NCI-H1105 (cell line): ENCODE results near the gene NOD1.
"Not testable (repeated sequence)": the region's sequence is repeated elsewhere in the genome, so short reads cannot be mapped to it uniquely, and the experiment has no call there.

ENCODE experiments used
- DNase-seq: peaks from one replicate; lab custom pipeline; 2025; lab: John Stamatoyannopoulos, UW

NOD1 gene

DNA sequence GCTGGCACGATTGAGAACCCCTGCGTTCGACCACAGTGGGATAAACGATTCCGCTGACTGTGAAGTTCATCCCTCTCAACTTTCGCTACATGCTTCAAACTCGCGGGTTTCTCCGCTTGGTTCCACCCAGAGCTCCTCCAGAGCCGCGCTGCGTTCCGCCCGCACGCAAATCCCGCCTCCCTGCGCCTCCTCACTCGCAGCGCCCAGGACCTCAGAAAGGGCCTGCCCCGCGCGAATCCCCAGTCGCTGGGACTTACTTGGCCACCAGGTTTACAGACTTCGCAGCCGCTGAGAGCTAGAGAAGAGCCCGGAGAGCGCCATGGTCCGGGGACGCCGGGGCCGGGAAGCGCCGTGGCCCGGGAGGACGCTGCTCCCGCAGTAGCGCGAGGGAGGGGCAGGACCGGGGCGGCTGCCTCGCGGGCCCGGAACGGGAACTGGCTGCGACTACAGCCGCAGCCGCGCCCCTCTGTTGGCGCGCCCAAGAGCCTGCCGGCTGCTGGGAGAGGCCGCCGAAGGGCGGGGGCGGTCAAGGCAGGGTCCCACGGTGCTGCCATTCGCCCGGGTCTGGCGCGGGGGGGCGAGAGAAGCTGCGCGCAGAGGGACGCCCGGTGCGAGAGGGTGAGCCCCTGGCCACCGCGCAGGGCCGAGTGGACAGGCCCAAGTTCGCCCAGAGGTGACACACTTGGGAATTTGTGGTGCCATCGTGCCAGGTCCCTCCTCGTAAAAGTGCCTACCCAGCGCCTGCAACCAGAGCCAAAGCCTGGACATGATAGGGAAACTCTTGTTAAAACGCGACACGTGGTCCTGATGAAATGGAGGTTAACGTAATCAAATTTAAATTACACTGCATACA lies at the start of gene NOD1:
TSS of gene NOD1 (minus strand) at position 436 of the 853 bp plus-strand sequence. CDS start 21,863 bp downstream, outside the sequence.
- peak; percentile 73 for DNase-seq

DNA sequence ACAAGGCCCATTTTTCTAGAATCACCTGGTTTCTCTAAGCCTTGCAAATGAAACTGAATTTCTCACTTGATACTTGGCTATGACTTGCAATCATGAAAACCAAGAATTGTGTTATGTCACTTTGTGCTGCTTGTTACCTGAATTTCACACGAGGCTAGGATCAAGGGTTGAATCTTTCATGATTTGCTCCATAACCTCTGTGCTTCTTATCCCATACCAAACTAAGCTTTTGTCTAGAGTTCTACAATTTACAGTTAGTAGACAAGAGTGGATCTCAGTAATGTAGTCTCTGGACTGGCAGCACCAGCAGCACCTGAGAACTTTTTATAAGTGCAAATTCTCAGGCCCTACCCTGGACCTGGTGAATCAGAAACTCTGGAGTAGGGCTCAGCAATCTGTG lies 48.7 kb upstream of the NOD1 start:
- DNase-seq: not testable (repeated sequence)

- no peak for DNase-seq
These were observed 47.6 kb upstream of the NOD1 start for GRCh38 chr7:30526163-30526562.

- no peak for DNase-seq
These were observed 46.8 kb upstream of the NOD1 start for GRCh38 chr7:30525429-30525828.

DNA sequence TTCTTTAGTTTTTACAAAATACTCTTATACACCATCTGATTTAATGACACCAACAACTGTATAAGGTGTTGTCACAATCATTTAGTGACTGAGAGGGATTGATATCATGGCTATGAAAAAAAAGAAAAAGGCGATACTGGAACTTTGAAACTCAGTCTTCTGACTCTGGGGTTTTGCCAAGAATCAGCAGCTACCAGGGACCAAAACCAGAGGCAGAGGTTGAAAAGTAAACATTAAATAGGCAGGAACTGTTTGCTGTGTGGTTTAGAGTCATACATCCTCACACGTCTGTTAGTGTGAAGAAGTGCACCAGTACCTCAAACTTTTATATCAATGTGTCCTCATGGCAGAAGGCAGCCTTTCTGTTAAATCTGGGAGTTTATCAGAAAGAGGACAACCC lies 46.0 kb upstream of the NOD1 start:
- DNase-seq: no peak

DNA sequence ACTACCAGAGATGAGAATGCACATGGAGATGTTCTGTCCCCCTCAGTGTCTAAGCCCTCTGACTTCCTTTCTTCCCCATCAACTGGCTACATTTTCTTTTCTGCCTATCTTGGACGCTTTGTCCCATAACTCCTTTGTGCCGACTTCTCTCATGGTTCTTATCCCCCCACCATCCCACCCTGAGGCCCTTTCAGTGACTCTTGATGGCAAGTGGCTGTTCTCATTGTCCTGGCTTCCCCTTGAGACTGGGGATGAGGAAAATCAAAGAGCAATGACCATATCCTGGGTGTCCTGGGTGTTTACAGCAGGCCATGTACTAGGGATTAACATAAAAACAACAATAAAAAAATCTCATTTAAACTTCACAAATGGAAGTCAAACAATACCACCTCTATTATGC lies 44.9 kb upstream of the NOD1 start:
- no peak for DNase-seq

DNA sequence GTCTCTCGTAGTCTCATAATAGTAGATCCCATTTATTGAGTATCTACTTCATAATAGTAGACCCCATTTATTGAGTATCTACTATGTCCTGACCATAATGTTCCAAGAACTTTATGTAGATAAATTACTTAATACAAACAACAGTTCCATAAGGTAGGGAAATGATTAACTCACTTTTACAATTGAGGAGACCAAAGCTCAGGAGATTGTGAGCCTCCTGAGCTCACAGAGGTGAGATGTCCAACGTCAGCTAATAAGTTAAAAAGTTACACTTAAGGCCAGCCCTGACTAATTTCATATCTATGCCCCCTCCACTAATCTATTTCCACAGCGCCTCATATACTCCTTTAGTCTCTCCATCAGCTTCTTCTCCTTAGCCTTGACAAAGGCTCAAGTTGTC lies 43.6 kb upstream of the NOD1 start:
- DNase-seq: no peak

DNA sequence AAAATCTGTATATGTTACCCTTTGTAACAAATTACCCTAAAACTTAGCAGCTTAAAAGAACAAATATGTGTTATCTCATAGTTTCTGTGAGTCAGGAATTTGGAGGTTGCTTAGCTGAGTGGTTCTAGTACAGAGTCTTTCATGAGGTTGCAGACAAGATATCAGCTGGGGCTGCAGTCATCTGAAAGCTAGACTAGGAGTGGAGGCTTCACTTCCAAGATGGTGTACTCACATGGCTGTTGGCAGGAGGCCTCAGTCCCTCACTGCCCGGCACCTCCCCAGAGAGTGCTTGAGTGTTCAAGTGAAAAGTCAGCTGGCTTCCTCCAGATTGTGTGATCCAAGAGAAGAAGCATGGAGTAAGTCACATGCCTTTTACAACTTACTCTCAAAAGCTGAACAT lies 42.9 kb upstream of the NOD1 start:
- DNase-seq: no peak

- DNase-seq: no peak
These were observed 40.5 kb upstream of the NOD1 start for GRCh38 chr7:30519122-30519521.

DNA sequence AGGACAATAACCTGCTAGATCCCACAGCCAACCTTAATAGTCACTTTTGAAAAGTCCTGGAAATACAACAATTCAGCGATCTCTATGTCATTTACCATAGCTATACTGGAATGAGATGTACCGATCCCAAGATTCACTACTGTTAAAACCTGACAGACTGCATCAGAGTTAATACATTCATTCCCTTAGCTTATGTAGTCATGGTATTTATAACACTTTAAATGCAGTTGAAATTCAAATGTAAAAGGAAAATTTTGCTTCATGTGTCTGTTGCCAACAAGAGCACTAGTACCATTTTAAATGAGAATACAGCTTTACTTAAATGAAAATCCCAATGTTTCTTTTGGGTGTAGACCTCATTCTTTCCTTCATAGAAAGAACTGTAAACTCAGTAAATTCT lies 37.2 kb upstream of the NOD1 start:
- no peak for DNase-seq

DNA sequence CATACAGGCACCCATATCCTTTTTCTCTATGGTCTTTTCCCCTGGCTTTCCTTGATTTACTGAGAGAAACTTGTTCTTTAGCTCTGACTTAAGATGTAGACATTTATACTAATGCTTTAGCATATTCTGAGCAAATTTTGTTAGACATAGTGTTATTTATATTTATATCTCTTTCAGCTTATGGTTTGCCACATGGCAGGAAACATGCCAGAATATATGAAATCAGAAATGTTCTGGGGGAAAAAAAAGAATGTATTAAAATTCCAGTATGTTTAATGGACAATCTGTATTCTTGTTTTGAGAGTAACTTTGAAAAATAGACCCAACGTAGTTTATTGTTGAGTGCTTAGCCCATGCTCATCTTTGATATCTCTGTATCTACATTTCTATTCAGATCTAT lies 36.2 kb upstream of the NOD1 start:
- DNase-seq: no peak

DNA sequence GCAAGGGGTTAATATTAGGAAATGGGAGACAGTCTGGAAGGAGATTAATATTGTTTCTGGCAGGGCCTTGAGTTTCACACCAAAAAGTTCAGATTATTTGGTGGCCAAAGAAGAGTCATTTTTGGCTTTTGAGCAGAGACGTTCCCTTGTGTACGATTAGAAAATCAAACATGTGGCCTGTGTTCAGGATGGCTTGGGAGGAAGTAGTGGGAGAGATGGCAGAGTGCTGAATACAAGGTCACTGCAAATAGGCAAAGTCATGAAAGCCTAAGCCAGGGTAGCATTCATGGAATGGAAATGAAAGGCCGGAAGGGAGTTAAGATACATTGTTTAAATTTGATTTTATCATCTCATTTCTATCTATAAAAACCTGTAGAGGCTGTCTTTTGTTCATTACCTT lies 35.6 kb upstream of the NOD1 start:
- DNase-seq: no peak

DNA sequence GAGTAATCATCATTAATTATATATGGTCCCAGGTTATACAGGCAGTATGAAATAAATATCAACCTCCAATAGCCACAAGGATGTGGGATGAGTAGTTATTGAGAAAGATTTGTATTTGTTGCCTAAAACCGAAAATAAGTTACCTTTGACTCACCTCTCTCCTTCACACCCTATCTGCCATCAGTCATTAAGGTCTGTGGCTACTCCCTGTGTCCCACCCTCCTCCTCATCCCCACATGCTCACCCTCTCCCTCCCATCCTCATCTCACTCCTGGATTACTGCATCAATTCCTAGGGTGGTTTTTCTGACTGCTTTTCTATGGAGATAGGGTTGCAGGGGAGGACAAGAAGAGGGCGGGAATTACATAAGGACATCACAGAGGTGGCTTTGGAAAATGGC lies 35.2 kb upstream of the NOD1 start:
- DNase-seq: no peak

DNA sequence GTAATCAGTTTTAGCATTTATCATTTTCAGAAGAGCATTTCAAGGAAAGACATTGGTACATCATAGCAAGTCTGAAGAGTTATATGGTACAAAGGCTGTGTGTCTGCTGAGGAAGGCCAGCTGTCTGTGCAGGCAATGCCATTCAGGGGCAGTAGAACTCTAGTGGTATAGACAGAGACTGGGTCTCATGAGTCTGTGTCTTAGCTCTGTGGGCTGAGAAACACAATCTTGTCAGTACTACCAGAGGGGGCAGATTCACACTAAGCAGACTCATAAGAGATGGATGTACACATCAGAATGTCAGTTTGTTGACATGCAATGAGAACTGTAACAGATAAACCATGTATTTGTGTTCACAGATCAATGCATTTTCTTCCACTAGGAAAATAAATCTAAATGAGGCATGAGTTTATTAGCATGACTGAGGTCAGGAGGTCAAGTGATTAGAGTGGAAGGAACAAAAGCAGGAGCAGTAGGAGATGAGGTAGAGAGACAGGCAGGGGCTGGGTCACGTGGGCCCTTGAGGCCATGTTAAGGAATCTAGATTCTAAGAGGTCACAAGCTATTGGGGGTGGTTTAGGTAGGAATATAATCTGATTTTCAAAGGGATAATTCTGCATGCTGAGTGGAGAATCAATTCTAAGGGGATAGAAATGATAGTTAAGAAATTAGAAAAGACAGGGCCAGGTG lies 33.5 kb upstream of the NOD1 start:
- DNase-seq: no peak

GRCh38 chr7:30511494-30511893 lies 32.9 kb upstream of the NOD1 start:
- no peak for DNase-seq

GRCh38 chr7:30510124-30511075 lies 31.8 kb upstream of the NOD1 start:
- no peak for DNase-seq

- DNase-seq: not testable (repeated sequence)
These were observed 30.7 kb upstream of the NOD1 start for GRCh38 chr7:30509171-30509857.

DNA sequence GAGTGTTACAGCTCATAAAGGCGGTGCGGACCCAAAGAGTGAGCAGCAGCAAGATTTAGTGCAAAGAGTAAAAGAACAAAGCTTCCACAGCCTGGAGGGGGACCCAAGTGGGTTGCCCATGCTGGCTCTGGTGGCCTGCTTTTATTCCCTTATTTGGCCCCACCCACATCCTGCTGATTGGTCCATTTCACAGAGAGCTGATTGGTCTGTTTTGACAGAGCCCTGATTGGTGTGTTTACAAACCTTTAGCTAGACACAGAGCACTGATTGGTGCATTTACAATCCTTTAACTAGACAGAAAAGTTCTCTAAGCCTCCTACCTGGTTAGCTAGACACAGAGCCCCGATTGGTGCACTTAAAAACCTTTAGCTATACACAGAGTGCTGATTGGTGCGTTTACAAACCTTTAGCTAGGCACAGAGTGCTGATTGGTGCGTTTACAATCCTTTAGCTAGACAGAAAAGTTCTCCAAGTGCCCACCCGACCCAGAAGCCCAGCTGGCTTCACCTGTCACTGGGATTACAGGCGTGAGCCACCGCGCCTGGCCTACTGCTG lies 28.8 kb upstream of the NOD1 start:
- DNase-seq: not testable (repeated sequence)

- DNase-seq: no peak
These were observed 26.7 kb upstream of the NOD1 start for GRCh38 chr7:30505174-30505697.

DNA sequence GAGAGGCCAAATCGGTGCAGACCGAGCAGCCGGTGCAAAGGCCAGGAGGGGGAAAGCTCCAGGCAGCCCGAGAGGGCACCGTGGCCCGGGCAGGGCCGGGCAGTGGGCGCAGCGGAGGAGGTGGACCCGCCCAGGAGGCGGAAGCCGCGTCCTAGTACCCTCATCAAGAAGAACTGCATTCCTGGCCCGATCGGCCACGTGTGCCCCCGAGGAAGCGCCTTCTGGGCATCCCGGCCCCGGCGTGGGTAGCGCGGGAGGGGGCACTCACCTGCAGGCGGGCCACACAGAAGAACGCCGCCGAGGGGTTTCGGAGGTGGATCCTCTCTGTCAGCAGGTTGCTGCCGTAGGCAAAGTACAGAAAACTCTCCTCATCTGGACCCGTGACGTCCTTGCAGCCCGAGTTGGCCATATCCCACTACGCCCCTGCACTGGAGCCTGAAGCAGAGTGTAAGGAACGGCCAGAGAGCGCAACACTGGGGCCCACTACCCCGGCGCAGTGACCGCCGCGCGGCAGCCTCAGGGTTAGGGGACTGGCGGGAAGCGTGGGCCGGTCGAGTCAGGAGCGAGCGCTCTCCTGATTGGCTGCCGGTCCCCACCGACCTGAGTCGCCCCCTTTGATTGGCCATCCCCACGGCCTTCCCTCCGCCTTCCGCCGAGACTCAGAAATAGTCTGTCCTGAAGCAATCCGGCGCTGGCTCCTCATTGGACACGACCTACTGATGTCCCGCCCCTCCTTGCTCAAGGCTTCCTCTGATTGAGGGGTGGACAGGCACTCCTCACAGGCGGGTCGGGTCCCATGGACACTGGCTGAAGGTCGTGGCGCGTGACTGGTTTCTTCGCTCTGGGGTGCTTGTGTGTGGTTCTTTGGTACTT lies 26.0 kb upstream of the NOD1 start, which contains the start of gene GGCT:
TSS of gene GGCT (minus strand) at position 529 of the 873 bp plus-strand sequence. CDS start at position 409, 120 bp downstream.
- DNase-seq: peak; percentile 99
